Karpas-422 (cell line): Measurements from ENCODE around the gene MGAT5. TPM values are rescaled to one million over a fixed set of nuclear protein-coding genes. Genes with fewer than 3 reads are reported as not detected.

Experiments
- DNase-seq: peaks from one replicate; pipeline ENCODE4 v3.0.0-alpha.2; 2015
- H2AFZ ChIP-seq: fragments of 200-600 bp; sonication (generic); 2 replicates; pipeline ENCODE4 v1.6.1; 2014; ENCODE audit warnings: antibody characterized with exemption, low read length, mixed read lengths
- H3K27ac ChIP-seq: fragments of 200-600 bp; sonication (generic); 2 replicates; pipeline ENCODE4 v1.5.1; 2014; ENCODE audit warnings: mild to moderate bottlenecking, low read length, moderate library complexity
- H3K27me3 ChIP-seq: fragments of 200-600 bp; sonication (generic); 2 replicates; pipeline ENCODE4 v1.6.1; 2014; ENCODE audit warnings: low read length, mixed read lengths
- H3K36me3 ChIP-seq: fragments of 200-600 bp; sonication (generic); 2 replicates; pipeline ENCODE4 v1.6.1; 2014; ENCODE audit warnings: low read length, mixed read lengths; ENCODE audit not compliant: insufficient read depth
- H3K4me1 ChIP-seq: fragments of 200-600 bp; sonication (generic); 2 replicates; pipeline ENCODE4 v1.6.1; 2014; ENCODE audit warnings: mild to moderate bottlenecking, low read length, mixed read lengths
- H3K4me2 ChIP-seq: fragments of 200-600 bp; sonication (generic); 2 replicates; pipeline ENCODE4 v1.6.1; 2014; ENCODE audit warnings: low read length, low read depth, mild to moderate bottlenecking; ENCODE audit not compliant: poor library complexity, severe bottlenecking
- H3K4me3 ChIP-seq: fragments of 200-600 bp; sonication (generic); 2 replicates; pipeline ENCODE4 v1.5.1; 2014; ENCODE audit warnings: mild to moderate bottlenecking, antibody characterized with exemption, low read length, mixed read lengths
- H3K79me2 ChIP-seq: fragments of 200-600 bp; sonication (generic); 2 replicates; pipeline ENCODE4 v1.6.1; 2014; ENCODE audit warnings: mild to moderate bottlenecking, low read length, mixed read lengths
- H3K9ac ChIP-seq: fragments of 200-600 bp; sonication (generic); 2 replicates; pipeline ENCODE4 v1.6.0; 2014; ENCODE audit warnings: low read length
- H3K9me2 ChIP-seq: fragments of 200-600 bp; sonication (generic), shearing (Covaris generic); replicated peaks from 2 replicates; pipeline ENCODE4 v1.6.0; 2014; ENCODE audit warnings: mild to moderate bottlenecking, low read length, moderate library complexity; ENCODE audit not compliant: insufficient read depth
- H3K9me3 ChIP-seq: fragments of 300-700, 200-600 bp; sonication (generic); 2 replicates; pipeline ENCODE4 v1.6.1; 2014; ENCODE audit warnings: low read length, mixed read lengths
- H4K20me1 ChIP-seq: fragments of 200-600 bp; sonication (generic); 2 replicates; pipeline ENCODE4 v1.6.1; 2014; ENCODE audit warnings: mild to moderate bottlenecking, antibody characterized with exemption, low read length, low read depth; ENCODE audit not compliant: insufficient read depth
- total RNA-seq: library from RNA; depleted of rRNA; stranded (reverse); fragments of >200 nt; shearing (Covaris generic); gene quantifications from 2 replicates; pipeline ENCODE4 v1.2.3, GENCODE V29; 2014; ENCODE audit warnings: low replicate concordance

MGAT5 gene
- total RNA-seq, 1 experiment from 2014 or later = 22.7 TPM

GRCh38 chr2:134232461-134232860, 21.4 kb upstream of the MGAT5 start:
- DNase-seq = no peak
- Histone ChIP-seq H3K9me2 (no peaks in the 10 kb centered on the region), H2AFZ (no peak overlapping the region), H3K4me3 (no peak overlapping the region), H3K79me2 (no peaks in the 10 kb centered on the region), H3K36me3 (no peaks in the 10 kb centered on the region), H3K9me3 (peaks cover 11% of the 10 kb centered on the region), H3K9ac (no peak overlapping the region), H3K4me2 (no peak overlapping the region), H3K4me1 (peaks cover 22% of the 10 kb centered on the region), H3K27me3 (no peaks in the 10 kb centered on the region), H4K20me1 (peaks cover 8% of the 10 kb centered on the region; the same call in 1 of the 2 replicates), H3K27ac (no peak overlapping the region)

DNA sequence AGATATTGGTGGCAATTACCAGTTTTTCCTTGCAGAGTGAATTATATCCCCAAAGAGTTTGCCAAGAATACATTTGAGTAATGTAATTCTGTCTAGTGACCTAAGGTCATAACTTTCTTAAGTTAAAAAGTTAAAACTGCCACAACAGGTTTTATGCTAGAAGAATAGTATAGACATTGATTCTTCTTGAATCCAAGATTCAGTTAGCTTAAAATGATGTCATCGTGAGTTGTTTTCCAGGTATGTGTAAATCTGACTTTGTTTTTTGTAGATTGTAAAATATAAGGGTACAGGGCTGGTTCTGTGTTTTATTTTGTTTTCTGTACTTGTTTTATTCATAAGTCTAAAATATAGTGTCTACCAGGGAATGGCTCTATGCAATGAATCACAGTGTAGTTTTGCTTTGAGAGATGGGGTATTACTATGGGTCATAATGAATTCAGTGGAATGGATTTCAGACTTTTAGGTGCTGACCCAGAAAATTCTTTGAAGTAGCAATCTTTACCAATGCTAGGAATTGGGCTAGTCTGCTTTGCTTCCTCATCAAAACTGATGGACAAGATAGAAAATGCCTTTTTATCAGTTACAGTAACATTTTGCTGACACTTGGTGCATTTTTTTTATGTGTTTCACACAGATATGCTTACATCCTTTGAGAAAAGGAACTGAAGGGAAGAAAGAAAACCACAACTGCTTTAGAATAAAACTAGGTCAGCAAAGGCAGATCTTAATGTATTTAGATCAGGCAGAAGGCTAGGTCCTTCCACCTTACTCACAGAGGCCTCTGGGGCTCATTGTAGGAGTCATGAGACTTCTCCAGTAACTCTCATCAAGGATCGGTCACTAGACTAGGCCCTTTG, 20.8 kb upstream of the MGAT5 start:
- Histone ChIP-seq H3K4me2 (no peak overlapping the region), H3K27me3 (no peaks in the 10 kb centered on the region), H3K36me3 (no peaks in the 10 kb centered on the region), H3K27ac (no peak overlapping the region), H3K4me1 (peaks cover 22% of the 10 kb centered on the region), H3K4me3 (no peak overlapping the region), H3K9ac (no peak overlapping the region), H4K20me1 (peaks cover 8% of the 10 kb centered on the region; the same call in 1 of the 2 replicates), H3K9me2 (no peaks in the 10 kb centered on the region), H3K9me3 (peaks cover 7% of the 10 kb centered on the region), H3K79me2 (no peaks in the 10 kb centered on the region), H2AFZ (no peak overlapping the region)
- DNase-seq = no peak

- Histone ChIP-seq H3K79me2 (no peaks in the 10 kb centered on the region), H3K36me3 (no peaks in the 10 kb centered on the region), H4K20me1 (peaks cover 8% of the 10 kb centered on the region; the same call in 1 of the 2 replicates), H3K4me1 (peaks cover 22% of the 10 kb centered on the region), H3K27me3 (no peaks in the 10 kb centered on the region), H3K4me3 (no peak overlapping the region), H3K9ac (no peak overlapping the region), H2AFZ (no peak overlapping the region), H3K4me2 (no peak overlapping the region), H3K9me3 (peaks cover under 1% of the 10 kb centered on the region; the same call in 1 of the 2 replicates), H3K9me2 (no peaks in the 10 kb centered on the region), H3K27ac (no peak overlapping the region)
- no peak for DNase-seq
Measured at GRCh38 chr2:134233728-134234136, 20.1 kb upstream of the MGAT5 start.

- H3K4me2 ChIP-seq = no peak overlapping the region
- no peaks in the 10 kb centered on the region for H3K27me3 ChIP-seq
- no peak overlapping the region for H3K27ac ChIP-seq
- no peaks in the 10 kb centered on the region for H3K9me2 ChIP-seq
- H3K79me2 ChIP-seq = no peaks in the 10 kb centered on the region
- DNase-seq = no peak
- H2AFZ ChIP-seq = no peak overlapping the region
- no peak overlapping the region for H3K9ac ChIP-seq
- no peaks in the 10 kb centered on the region for H3K36me3 ChIP-seq
- peaks cover 18% of the 10 kb centered on the region for H3K4me1 ChIP-seq
- H3K4me3 ChIP-seq = no peak overlapping the region
- no peaks in the 10 kb centered on the region for H3K9me3 ChIP-seq
- peaks cover 8% of the 10 kb centered on the region; the same call in 1 of the 2 replicates for H4K20me1 ChIP-seq
Measured at GRCh38 chr2:134234535-134234934, 19.3 kb upstream of the MGAT5 start.

DNA sequence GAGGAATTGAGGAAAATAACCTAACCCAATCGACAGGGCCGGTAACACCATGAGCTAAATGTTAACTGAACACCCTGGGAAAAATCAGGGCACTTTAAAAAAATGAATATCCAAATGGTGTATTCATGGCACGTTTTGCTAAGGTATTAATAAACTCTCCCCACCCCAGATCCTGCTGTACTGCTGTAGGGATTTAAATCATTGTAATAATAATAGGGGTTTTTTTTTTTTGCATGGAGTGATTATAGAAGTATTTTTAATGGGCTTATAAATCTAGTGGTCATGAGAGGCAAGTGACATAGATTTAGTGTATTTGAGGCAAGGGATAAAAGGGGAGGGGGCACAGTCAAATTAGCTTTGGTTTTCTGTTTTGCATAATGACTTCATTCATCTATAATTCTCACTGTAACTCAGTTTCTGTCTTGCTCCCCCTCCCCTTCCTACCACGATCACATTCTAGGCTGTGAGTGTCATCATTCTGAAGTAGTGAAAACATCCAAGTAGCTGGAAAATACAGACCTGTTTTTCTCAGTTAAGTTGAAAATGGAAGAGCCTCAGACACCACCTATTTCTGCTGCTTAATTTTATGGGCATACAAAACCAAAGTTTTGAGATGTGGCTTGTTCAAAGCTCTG, 18.2 kb upstream of the MGAT5 start:
- H3K36me3 ChIP-seq = no peaks in the 10 kb centered on the region
- peaks cover 3% of the 10 kb centered on the region; the same call in 1 of the 2 replicates for H4K20me1 ChIP-seq
- H3K79me2 ChIP-seq = no peaks in the 10 kb centered on the region
- no peak overlapping the region for H3K27ac ChIP-seq
- no peaks in the 10 kb centered on the region for H3K9me3 ChIP-seq
- no peaks in the 10 kb centered on the region for H3K9me2 ChIP-seq
- no peak overlapping the region for H3K9ac ChIP-seq
- H3K4me2 ChIP-seq = no peak overlapping the region
- DNase-seq = no peak
- H3K4me3 ChIP-seq = no peak overlapping the region
- peaks cover 16% of the 10 kb centered on the region for H3K4me1 ChIP-seq
- no peak overlapping the region for H2AFZ ChIP-seq
- no peaks in the 10 kb centered on the region for H3K27me3 ChIP-seq

GRCh38 chr2:134238371-134238770, 15.5 kb upstream of the MGAT5 start:
- H3K27ac ChIP-seq = no peak overlapping the region
- H3K4me3 ChIP-seq = no peak overlapping the region
- H3K9ac ChIP-seq = no peak overlapping the region
- H2AFZ ChIP-seq = no peak overlapping the region
- no peaks in the 10 kb centered on the region for H3K36me3 ChIP-seq
- H3K4me2 ChIP-seq = no peak overlapping the region
- no peaks in the 10 kb centered on the region for H3K79me2 ChIP-seq
- H3K4me1 ChIP-seq = peaks cover 2% of the 10 kb centered on the region
- H3K27me3 ChIP-seq = no peaks in the 10 kb centered on the region
- no peak for DNase-seq
- no peaks in the 10 kb centered on the region for H3K9me3 ChIP-seq
- H4K20me1 ChIP-seq = peaks cover 9% of the 10 kb centered on the region
- no peaks in the 10 kb centered on the region for H3K9me2 ChIP-seq

DNA sequence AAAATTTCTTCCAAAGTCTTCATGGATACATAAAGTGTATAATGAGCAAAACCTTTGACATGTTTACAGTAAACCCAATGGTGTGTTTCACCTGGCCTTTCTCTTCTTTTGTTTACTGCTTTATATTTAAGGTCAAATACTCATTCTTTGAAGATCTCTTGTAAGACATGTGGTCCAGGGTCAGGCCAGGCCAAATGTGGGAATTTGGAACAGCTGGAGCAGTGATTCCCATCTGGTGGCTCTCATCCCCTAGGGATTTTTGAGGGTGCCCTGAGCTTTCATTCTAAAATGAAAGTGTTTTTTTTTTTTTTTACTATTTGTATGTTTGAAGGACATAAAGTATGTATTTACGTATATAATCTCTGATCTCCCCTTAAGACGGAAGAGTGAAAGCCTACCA, 13.8 kb upstream of the MGAT5 start:
- no peak for DNase-seq
- Histone ChIP-seq H3K4me2 (no peak overlapping the region), H3K9me3 (no peaks in the 10 kb centered on the region), H3K9ac (no peak overlapping the region), H3K79me2 (no peaks in the 10 kb centered on the region), H3K4me3 (no peak overlapping the region), H3K27me3 (no peaks in the 10 kb centered on the region), H4K20me1 (peaks cover 7% of the 10 kb centered on the region), H3K27ac (no peak overlapping the region), H2AFZ (no peak overlapping the region), H3K4me1 (peaks cover 1% of the 10 kb centered on the region), H3K36me3 (no peaks in the 10 kb centered on the region), H3K9me2 (no peaks in the 10 kb centered on the region)

- H3K27ac ChIP-seq = no peak overlapping the region
- H3K79me2 ChIP-seq = no peaks in the 10 kb centered on the region; the same call in 1 of the 2 replicates
- H3K9ac ChIP-seq = no peak overlapping the region
- no peak overlapping the region for H2AFZ ChIP-seq
- peaks cover 6% of the 10 kb centered on the region for H4K20me1 ChIP-seq
- H3K36me3 ChIP-seq = no peaks in the 10 kb centered on the region
- H3K9me2 ChIP-seq = no peaks in the 10 kb centered on the region
- no peak overlapping the region for H3K4me2 ChIP-seq
- H3K27me3 ChIP-seq = no peaks in the 10 kb centered on the region
- DNase-seq = no peak
- peaks cover 20% of the 10 kb centered on the region for H3K4me1 ChIP-seq
- no peaks in the 10 kb centered on the region for H3K9me3 ChIP-seq
- H3K4me3 ChIP-seq = no peak overlapping the region
Measured at GRCh38 chr2:134241911-134242310, 12.0 kb upstream of the MGAT5 start.
